ENCODE measurements around the gene ZNF280A. TPM values are rescaled to one million over a fixed set of nuclear protein-coding genes. Genes with fewer than 3 reads are reported as not detected.
A peak's percentile ranks its signal among the peaks of the same experiment; 100 is the strongest.

Gene ZNF280A
- total RNA-seq, 1 experiment from 2014 or later: 0.22 TPM

DNA sequence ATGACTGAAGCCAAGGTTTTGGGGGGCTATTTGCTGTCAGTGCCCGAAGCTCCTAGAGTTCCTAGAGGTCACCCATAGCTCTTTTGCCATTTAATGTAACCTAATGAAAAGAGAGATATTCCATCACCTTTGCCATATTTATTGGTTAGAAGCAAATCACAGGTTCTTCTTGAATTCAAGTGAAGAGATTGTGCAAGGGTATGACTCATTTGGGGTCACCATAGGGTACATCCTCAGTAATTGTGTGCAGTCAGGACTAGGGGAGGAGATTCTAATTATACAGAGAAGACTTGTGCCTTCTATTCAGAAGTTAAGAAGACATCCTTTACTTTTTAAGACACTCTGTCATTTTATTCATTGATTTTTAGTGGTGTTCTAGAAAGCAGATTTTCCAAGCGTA, 45.9 kb upstream of the ZNF280A start (continued):
- TF ChIP-seq TCF7 (CRISPR knock-in tag; IDR thresholded peaks at IDR 0.05; ENCODE audit: low read depth): no peak
- TF ChIP-seq, protein P1, sequence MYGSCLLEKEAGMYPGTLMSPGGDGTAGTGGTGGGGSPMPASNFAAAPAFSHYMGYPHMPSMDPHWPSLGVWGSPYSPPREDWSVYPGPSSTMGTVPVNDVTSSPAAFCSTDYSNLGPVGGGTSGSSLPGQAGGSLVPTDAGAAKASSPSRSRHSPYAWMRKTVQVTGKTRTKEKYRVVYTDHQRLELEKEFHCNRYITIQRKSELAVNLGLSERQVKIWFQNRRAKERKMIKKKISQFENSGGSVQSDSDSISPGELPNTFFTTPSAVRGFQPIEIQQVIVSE (CRISPR knock-in tag; IDR thresholded peaks at IDR 0.05; ENCODE audit: borderline replicate concordance): no peak
- no peak for TF ChIP-seq CREM (CRISPR knock-in tag; IDR thresholded peaks at IDR 0.05)
- TF ChIP-seq ZNF671 (CRISPR knock-in tag; IDR thresholded peaks at IDR 0.05): no peak
- TF ChIP-seq, protein P2, sequence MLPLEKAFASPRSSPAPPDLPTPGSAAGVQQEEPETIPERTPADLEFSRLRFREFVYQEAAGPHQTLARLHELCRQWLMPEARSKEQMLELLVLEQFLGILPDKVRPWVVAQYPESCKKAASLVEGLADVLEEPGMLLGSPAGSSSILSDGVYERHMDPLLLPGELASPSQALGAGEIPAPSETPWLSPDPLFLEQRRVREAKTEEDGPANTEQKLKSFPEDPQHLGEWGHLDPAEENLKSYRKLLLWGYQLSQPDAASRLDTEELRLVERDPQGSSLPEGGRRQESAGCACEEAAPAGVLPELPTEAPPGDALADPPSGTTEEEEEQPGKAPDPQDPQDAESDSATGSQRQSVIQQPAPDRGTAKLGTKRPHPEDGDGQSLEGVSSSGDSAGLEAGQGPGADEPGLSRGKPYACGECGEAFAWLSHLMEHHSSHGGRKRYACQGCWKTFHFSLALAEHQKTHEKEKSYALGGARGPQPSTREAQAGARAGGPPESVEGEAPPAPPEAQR (CRISPR knock-in tag; IDR thresholded peaks at IDR 0.05): no peak
- TF ChIP-seq, protein P3, sequence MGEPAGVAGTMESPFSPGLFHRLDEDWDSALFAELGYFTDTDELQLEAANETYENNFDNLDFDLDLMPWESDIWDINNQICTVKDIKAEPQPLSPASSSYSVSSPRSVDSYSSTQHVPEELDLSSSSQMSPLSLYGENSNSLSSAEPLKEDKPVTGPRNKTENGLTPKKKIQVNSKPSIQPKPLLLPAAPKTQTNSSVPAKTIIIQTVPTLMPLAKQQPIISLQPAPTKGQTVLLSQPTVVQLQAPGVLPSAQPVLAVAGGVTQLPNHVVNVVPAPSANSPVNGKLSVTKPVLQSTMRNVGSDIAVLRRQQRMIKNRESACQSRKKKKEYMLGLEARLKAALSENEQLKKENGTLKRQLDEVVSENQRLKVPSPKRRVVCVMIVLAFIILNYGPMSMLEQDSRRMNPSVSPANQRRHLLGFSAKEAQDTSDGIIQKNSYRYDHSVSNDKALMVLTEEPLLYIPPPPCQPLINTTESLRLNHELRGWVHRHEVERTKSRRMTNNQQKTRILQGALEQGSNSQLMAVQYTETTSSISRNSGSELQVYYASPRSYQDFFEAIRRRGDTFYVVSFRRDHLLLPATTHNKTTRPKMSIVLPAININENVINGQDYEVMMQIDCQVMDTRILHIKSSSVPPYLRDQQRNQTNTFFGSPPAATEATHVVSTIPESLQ (CRISPR knock-in tag; IDR thresholded peaks at IDR 0.05): no peak
- TF ChIP-seq EMX1 (CRISPR knock-in tag; IDR thresholded peaks at IDR 0.05): no peak
- TF ChIP-seq, protein P4, sequence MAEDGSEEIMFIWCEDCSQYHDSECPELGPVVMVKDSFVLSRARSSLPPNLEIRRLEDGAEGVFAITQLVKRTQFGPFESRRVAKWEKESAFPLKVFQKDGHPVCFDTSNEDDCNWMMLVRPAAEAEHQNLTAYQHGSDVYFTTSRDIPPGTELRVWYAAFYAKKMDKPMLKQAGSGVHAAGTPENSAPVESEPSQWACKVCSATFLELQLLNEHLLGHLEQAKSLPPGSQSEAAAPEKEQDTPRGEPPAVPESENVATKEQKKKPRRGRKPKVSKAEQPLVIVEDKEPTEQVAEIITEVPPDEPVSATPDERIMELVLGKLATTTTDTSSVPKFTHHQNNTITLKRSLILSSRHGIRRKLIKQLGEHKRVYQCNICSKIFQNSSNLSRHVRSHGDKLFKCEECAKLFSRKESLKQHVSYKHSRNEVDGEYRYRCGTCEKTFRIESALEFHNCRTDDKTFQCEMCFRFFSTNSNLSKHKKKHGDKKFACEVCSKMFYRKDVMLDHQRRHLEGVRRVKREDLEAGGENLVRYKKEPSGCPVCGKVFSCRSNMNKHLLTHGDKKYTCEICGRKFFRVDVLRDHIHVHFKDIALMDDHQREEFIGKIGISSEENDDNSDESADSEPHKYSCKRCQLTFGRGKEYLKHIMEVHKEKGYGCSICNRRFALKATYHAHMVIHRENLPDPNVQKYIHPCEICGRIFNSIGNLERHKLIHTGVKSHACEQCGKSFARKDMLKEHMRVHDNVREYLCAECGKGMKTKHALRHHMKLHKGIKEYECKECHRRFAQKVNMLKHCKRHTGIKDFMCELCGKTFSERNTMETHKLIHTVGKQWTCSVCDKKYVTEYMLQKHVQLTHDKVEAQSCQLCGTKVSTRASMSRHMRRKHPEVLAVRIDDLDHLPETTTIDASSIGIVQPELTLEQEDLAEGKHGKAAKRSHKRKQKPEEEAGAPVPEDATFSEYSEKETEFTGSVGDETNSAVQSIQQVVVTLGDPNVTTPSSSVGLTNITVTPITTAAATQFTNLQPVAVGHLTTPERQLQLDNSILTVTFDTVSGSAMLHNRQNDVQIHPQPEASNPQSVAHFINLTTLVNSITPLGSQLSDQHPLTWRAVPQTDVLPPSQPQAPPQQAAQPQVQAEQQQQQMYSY (CRISPR knock-in tag; IDR thresholded peaks at IDR 0.05): no peak

DNA sequence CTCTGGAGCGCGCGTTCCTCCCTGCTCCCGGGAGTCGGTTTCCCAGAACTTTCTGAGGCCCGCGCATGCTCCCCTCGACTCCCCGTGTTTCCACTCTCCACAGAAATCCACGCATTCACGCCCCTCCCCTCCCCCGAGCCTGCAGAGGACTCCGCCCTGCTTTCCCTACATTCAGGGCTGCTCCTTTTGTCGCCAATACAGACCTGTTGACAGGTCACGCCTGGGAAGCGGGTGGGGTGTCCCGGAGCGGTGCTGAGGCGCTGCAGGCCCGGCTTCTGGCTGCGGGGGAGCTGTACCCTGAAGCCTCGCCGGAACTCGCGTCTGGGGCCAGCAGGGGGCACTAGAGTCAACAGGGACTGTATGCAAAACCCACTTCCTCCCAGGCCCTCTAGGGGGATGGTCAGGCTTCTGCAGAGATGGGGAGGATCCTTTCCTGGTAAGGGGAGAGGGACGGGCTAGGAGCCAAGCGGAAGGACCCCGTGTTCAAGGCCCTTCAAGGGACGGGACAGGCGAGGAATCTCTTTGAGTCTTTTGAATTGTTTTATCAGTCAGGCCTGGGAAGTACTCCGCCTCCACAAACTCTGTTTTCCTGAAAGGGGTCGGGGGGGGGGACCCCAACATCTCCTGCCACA, 39.0 kb upstream of the ZNF280A start, which contains the start of gene PRAME:
TSS of gene PRAME (minus strand) at position 294 of the 632 bp plus-strand sequence. CDS start 2,433 bp downstream, outside the sequence.
- no peak within 1 kb of the TSS for H3K27ac Mint-ChIP-seq
- POLR2A ChIA-PET: no interaction called here
- ATAC-seq (peak; percentile 97), DNase-seq (ENCODE audit: low spot score) (peak; percentile 93)
- H3K36me3 Mint-ChIP-seq: peaks cover 4% of the 10 kb centered on the region
- CTCF ChIA-PET: interaction anchor here (0.5 to 2.5 kb wide), 24 partner anchors 11 to 853 kb away, joined by 3 to 24 read pairs (median 4); partner anchors contain the start of genes ZNF280A and ZNF280B
- TF ChIP-seq, protein P5, sequence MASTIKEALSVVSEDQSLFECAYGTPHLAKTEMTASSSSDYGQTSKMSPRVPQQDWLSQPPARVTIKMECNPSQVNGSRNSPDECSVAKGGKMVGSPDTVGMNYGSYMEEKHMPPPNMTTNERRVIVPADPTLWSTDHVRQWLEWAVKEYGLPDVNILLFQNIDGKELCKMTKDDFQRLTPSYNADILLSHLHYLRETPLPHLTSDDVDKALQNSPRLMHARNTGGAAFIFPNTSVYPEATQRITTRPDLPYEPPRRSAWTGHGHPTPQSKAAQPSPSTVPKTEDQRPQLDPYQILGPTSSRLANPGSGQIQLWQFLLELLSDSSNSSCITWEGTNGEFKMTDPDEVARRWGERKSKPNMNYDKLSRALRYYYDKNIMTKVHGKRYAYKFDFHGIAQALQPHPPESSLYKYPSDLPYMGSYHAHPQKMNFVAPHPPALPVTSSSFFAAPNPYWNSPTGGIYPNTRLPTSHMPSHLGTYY (CRISPR knock-in tag; IDR thresholded peaks at IDR 0.05): no peak
- TF ChIP-seq ZNF121 (CRISPR knock-in tag; IDR thresholded peaks at IDR 0.05): no peak
- TF ChIP-seq, protein P6, sequence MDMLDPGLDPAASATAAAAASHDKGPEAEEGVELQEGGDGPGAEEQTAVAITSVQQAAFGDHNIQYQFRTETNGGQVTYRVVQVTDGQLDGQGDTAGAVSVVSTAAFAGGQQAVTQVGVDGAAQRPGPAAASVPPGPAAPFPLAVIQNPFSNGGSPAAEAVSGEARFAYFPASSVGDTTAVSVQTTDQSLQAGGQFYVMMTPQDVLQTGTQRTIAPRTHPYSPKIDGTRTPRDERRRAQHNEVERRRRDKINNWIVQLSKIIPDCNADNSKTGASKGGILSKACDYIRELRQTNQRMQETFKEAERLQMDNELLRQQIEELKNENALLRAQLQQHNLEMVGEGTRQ (CRISPR knock-in tag; IDR thresholded peaks at IDR 0.05): no peak
- TF ChIP-seq ZNF232 (CRISPR knock-in tag; IDR thresholded peaks at IDR 0.05): no peak
- no peak for TF ChIP-seq TEAD1 (CRISPR knock-in tag; IDR thresholded peaks at IDR 0.05)
- TF ChIP-seq, protein P7, sequence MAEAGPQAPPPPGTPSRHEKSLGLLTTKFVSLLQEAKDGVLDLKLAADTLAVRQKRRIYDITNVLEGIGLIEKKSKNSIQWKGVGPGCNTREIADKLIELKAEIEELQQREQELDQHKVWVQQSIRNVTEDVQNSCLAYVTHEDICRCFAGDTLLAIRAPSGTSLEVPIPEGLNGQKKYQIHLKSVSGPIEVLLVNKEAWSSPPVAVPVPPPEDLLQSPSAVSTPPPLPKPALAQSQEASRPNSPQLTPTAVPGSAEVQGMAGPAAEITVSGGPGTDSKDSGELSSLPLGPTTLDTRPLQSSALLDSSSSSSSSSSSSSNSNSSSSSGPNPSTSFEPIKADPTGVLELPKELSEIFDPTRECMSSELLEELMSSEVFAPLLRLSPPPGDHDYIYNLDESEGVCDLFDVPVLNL (CRISPR knock-in tag; IDR thresholded peaks at IDR 0.05; ENCODE audit: borderline replicate concordance, low read depth): no peak
- TF ChIP-seq, protein P8, sequence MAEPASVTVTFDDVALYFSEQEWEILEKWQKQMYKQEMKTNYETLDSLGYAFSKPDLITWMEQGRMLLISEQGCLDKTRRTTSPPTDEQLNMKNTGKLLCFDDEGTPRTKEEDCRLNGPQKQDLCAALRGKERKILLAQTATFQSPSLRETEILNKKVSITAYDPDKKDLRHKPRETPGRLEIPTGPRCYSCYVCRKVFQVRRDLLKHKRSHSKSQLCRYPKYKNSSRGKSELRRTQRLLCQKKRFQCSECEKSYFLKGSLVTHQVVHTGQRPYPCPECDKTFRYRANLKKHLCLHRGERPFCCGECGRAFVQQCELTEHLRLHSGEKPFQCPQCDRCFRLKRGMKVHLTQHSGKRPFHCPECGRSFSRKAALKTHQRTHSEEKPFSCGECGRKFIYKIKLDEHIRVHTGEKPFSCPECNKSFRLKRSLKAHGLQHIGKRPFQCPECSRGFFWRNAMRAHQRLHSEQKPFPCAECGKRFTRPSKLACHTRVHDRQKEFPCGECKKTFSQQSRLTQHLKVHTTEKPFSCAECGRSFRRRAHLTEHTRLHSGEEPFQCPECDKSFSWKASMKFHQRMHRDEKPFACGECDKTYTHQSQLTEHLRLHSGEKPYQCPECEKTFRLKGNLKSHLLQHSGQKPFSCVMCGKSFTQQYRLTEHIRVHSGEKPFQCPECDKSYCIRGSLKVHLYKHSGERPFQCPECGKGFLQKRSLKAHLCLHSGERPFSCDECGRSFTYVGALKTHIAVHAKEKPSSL (CRISPR knock-in tag; conservative IDR thresholded peaks at IDR 0.05): no peak
- TF ChIP-seq GRHL2 (CRISPR knock-in tag; IDR thresholded peaks at IDR 0.05; ENCODE audit: insufficient replicate concordance, severe bottlenecking): no peak
- TF ChIP-seq, protein P9, sequence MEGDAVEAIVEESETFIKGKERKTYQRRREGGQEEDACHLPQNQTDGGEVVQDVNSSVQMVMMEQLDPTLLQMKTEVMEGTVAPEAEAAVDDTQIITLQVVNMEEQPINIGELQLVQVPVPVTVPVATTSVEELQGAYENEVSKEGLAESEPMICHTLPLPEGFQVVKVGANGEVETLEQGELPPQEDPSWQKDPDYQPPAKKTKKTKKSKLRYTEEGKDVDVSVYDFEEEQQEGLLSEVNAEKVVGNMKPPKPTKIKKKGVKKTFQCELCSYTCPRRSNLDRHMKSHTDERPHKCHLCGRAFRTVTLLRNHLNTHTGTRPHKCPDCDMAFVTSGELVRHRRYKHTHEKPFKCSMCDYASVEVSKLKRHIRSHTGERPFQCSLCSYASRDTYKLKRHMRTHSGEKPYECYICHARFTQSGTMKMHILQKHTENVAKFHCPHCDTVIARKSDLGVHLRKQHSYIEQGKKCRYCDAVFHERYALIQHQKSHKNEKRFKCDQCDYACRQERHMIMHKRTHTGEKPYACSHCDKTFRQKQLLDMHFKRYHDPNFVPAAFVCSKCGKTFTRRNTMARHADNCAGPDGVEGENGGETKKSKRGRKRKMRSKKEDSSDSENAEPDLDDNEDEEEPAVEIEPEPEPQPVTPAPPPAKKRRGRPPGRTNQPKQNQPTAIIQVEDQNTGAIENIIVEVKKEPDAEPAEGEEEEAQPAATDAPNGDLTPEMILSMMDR (IDR thresholded peaks at IDR 0.05): peak; percentile 89
- H3K9me3 Mint-ChIP-seq: peaks cover 12% of the 10 kb centered on the region
- H3K4me1 Mint-ChIP-seq: no peaks in the 10 kb centered on the region
- peaks cover 79% of the 10 kb centered on the region for H3K27me3 Mint-ChIP-seq (ENCODE audit: low read depth)
- no peak within 1 kb of the TSS for H3K4me3 Mint-ChIP-seq
